HT-29 (cell line): ENCODE data around the gene TRIM15. TPM values are rescaled to one million over a fixed set of nuclear protein-coding genes. Genes with fewer than 3 reads are reported as not detected.
A peak's percentile ranks its signal among the peaks of the same experiment; 100 is the strongest.
"Not testable (repeated sequence)": the region's sequence is repeated elsewhere in the genome, so short reads cannot be mapped to it uniquely, and the experiment has no call there.

ENCODE experiments used
- DNase-seq: peaks from one replicate; pipeline ENCODE4 v3.0.0-alpha.2; 2015; ENCODE audit warnings: low spot score
- total RNA-seq: library from RNA; depleted of rRNA; stranded (reverse); fragments of >200 nt; shearing (Covaris generic); gene quantifications from 2 replicates; pipeline ENCODE4 v1.2.3, GENCODE V29; 2014

Gene TRIM15
- total RNA-seq, 1 experiment from 2014 or later: 15.1 TPM

DNA sequence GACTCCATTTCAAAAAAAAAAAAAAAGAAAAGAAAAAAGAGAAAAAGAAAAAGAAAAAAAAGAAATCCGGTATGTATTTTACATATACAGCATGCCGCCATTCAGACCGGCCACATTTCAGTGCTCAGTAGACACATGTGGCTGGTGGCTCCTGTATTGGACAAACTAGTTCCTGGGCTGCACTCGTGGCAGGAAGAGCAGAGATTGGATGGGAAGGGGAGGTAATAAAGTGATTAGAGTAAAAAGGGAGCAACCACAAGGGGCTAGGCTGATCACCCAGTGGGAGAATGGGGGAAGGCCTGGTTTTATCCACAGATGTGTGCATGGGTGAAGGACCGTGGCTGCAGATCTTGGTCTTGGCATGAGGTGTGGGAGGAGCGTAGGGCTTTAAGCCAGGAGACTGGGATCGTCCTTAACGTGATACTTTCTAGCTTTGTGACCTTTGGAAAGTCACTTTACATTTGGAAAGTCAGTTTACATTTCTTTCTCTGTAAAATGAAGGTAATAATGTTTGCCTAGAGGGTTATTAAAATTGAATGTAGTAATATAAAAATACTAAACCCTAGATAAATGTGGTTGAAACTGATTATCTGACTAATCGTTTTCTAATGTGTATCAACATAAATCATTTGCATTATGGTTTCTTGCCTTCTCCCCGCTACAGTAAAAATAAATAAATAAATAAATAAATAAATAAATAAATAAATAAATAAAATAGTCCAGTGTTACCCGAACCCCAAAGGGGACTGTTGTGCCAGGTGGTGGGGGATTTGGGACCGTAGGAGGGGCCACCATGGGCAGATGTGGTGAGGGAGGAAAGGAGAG is 869 bp upstream of the TRIM15 start:
- DNase-seq: no peak

DNA sequence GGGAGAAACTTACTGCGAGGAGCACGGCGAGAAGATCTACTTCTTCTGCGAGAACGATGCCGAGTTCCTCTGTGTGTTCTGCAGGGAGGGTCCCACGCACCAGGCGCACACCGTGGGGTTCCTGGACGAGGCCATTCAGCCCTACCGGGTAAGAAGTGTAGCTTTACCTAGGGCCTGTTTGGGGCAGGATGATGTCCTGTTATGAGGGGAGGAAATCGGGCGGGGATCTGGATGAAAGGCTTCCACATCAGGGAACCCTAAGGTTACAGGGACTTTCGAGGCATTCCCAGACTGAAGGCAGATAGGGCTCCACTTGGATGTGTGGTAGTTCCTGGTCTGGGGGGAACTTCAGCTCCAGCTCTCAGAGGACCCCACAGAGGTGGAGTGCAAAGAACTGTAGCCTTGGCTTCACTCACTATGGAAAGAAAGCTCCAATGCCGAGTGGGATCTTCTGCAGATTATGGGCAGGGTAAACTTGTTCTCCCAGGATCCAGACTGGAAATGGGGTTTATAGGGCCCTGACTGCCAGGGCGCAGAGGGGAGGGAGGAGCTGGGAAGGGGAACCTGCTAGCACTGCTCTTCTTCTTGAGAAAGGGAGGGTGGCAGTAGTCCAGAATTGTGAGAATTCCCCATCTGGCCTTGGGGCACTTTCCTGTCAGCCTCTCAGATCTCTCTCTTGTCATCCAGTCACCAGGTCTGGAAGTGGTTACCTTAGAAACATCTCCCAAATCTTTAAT is 740 bp downstream of the TRIM15 start:
- DNase-seq: peak; percentile 43

DNA sequence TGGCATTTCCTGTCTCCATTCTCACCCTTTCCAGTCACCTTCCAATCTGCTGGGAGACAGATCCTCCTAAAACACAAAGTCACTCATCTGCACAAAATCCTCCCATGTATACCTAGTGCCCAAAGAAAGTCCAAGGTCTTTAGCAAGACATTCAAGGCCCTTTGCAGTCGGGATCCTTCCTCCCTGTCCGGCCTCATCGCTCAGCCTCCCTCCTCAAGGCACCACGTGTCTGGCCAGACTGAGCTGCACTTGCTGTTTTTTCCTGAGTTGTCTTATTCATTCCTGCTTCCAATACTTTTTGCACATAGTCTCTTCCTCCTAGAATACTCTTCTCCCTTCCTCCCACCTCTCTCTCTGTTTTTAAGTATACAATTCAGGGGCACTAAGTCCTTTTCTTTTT is 1.4 kb downstream of the TRIM15 start:
- no peak for DNase-seq

DNA sequence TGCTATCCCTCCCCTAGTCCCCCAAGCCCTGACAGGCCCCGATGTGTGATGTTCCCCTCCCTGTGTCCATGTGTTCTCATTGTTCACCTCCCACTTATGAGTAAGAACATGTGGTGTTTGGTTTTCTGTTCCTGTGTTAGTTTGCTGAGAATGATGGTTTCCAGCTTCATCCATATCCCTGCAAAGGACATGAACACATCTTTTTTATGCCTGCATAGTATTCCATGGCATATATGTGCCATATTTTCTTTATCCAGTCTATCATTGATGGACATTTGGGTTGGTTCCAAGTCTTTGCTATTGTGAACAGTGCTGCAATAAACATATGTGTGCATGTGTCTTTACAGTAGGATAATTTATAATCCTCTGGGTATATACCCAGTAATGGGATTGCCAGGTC is 1.9 kb downstream of the TRIM15 start:
- DNase-seq: not testable (repeated sequence)

DNA sequence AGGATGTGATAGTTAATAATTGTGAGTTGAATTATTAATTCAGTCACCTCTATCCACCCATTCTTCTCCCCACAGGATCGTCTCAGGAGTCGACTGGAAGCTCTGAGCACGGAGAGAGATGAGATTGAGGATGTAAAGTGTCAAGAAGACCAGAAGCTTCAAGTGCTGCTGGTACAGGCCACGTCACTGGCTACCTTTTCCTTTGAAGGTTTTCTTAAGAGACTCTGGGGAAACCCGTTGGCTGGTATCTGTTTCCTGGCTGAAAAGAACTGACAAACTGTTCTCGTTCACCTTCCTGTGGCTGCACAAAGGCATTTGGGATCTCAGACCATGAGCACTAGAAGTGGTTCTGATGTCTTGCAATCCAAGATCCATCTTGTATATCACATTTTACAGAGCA is 3.8 kb downstream of the TRIM15 start:
- DNase-seq: no peak

DNA sequence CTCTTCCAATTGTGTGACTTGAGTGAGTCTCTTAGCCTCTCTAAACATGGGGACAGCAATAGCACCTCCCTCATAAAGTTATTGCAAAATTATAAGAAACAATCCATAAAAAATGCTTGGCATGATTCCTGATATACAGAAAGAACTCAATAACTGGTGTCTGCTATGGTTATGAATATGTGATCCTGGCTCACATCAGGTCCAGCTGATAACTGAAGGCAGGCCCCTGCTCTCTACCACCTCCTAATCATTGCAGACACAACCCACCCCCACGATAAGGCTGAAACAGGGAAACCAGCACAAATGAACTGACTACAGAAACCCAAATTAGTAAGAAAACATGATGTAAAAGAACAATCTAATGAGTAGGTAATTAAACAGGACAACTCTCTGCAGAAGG is 5.4 kb downstream of the TRIM15 start:
- no peak for DNase-seq

DNA sequence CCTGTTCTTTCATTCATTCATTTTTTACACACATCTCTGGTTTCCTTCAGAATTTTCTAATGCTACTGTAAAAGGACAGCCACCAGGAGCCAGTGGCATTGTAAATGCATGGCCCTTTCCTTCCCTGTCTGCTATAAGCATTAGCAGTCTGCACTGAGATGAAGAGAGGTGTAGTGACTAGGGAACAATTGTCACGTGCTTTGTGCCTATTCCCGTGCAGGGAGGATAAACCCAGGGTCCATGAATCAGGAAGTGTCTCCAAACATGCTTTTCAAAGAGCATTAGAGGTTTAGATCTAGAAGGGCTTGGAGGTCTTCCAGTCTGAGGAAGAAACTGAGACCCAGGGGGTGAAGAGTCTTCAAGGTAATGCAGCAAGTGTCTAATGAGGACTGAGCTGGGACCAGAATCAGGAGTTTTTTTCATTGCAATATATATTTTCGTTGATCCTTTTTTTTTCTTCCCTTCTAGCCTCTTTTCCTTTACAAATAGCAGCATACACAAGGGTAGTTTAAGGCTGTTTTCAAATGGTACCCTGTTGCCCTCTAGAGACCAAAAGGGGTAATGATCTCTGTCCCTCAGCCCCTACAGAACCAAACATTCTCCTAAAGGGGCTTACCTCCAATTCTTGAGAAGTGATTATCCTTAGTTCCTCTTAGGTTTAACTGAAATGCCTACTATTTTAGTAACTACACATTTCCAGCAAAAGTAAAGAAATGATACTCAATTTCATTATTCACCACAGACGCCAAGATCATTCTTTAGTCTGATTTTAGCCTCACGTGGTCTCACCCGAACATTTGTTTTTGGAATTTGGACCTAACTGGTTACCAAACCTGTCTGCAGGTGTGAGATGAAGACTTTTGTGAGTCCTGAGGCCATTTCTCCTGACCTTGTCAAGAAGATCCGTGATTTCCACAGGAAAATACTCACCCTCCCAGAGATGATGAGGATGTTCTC is 6.6 kb downstream of the TRIM15 start:
- DNase-seq: peak; percentile 82

DNA sequence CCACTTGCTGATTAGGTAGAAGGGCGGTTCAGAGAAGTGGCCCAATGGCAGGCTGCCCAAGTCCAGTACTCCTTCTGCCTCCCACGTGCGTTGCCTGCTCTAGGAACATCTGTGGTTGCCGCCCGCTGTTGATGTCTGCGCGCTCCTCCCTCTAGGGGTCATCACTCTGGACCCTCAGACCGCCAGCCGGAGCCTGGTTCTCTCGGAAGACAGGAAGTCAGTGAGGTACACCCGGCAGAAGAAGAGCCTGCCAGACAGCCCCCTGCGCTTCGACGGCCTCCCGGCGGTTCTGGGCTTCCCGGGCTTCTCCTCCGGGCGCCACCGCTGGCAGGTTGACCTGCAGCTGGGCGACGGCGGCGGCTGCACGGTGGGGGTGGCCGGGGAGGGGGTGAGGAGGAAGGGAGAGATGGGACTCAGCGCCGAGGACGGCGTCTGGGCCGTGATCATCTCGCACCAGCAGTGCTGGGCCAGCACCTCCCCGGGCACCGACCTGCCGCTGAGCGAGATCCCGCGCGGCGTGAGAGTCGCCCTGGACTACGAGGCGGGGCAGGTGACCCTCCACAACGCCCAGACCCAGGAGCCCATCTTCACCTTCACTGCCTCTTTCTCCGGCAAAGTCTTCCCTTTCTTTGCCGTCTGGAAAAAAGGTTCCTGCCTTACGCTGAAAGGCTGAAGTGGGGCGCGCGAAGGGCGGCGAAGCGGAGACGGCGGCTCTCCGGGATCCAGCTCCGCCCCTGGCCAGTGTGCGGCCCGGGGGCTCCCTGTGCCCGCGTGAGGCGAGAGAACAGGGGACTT is 8.5 kb downstream of the TRIM15 start:
- no peak for DNase-seq

DNA sequence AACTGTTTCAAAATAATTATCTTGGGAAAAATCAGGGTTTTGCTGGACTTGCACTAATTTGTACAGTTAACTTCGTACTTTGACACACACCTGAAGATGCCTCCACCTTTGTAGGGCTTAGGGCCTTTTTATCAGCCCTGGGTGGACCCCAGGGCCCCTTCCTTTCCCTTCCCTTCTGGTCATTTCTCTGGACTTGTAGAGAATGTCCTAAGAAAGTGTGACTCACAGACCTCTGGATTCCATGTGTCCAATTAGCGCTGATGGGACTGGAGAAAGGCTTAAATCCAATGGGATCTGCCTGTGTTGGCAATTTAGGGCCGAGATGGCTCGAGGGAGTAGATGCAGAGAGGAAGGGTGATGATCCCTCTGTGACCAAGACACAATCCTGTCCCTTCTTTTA is 9.3 kb downstream of the TRIM15 start:
- DNase-seq: no peak

DNA sequence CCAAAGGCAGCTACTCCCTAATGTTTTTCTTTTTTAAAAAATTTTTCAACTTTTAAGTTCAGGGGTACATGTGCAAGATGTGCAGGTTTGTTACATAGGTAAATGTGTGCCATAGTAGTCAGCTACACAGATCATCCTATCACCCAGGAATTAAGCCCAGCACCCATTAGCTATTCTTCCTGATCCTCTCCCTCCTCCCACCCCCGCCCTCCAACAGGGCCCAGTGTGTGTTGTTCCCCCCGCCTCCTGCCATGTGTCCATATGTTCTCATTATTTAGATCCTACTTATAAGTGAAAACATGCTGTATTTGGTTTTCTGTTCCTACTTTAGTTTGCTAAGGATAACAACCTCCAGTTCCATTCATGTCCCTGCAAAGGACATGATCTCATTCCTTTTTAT is 12.4 kb downstream of the TRIM15 start:
- no peak for DNase-seq

GRCh38 chr6:30178837-30179236 is 15.5 kb downstream of the TRIM15 start:
- DNase-seq: no peak

- DNase-seq: no peak
Measured at GRCh38 chr6:30180145-30180544, 16.8 kb downstream of the TRIM15 start.

GRCh38 chr6:30184417-30185031 is 21.2 kb downstream of the TRIM15 start:
- DNase-seq: no peak

- DNase-seq: no peak
Measured at GRCh38 chr6:30185846-30186484, 22.6 kb downstream of the TRIM15 start.

- no peak for DNase-seq
Measured at GRCh38 chr6:30188541-30188940, 25.2 kb downstream of the TRIM15 start.

GRCh38 chr6:30192076-30192475 is 28.7 kb downstream of the TRIM15 start:
- no peak for DNase-seq

GRCh38 chr6:30194797-30195690 is 31.7 kb downstream of the TRIM15 start:
- DNase-seq: no peak

DNA sequence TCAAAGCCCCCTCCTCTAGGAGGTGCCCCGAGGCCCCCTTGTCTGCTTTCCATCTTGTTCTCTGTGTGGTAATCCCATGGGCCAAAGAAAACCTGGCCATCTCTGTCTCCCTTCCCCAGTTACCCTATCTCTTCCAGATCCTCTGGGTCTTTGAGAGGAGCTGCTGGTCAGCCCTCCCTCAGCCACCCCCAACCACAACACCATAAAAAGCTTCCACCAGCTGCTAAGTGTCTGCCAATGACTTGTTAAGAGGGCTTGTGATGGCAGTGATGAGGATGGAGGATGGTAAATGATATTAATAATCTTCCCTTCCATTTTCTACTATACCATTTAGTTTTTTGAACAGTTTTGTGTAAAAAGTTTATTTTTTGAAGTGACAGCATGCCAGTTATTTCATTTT is 32.6 kb downstream of the TRIM15 start:
- no peak for DNase-seq

DNA sequence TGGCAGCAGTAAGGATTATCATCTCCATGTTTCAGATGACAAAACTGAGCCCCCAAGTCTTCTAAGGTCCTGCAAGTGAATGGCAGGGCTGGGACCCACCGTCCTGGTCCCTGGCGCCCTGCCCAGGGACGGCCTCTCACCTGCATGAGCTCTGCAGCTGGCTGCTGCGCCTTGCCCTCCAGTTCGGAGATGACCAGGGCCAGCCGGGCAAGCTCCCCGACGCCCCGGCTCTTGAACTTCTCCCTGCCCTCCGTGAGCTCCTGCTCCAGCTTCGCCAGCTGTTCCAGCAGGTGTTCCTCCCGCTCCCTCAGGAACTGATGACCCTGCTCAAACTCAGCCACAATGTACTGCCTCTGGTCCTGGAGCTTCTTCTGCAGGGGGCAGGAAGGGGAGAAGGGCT is 33.0 kb downstream of the TRIM15 start:
- no peak for DNase-seq
